Common myeloid progenitor, CD34-positive (primary cell): ENCODE results near the gene MUL1.
"Not testable (repeated sequence)": the region's sequence is repeated elsewhere in the genome, so short reads cannot be mapped to it uniquely, and the experiment has no call there.

Experiments used
- CTCF ChIA-PET: fragments of 350-600 bp; sonication (Branson Sonifier 250); formaldehyde crosslinking; loops from one replicate; lab custom pipeline; 2021; ENCODE audit warnings: antibody characterized with exemption; lab: Charles Lee
- POLR2A ChIA-PET: fragments of 350-600 bp; sonication (Branson Sonifier 250); formaldehyde crosslinking; loops from one replicate; lab custom pipeline; 2021; ENCODE audit warnings: antibody characterized with exemption; lab: Charles Lee
- DNase-seq, 3 donors: peaks; one replicate each; pipeline versions ENCODE4 v3.0.0 to v3.0.0-alpha.2; 2013
- H3K27ac ChIP-seq, 2 experiments: 1 replicate in 1 of 2; 2 replicates in 1 of 2; pipeline ENCODE4 v1.7.0; 2013; ENCODE audit warnings: inconsistent platforms in 2 of 2, low read length in 2 of 2, mild to moderate bottlenecking in 2 of 2, low read depth in 1 of 2, moderate library complexity in 1 of 2; ENCODE audit not compliant: severe bottlenecking in 2 of 2, insufficient read depth in 1 of 2, poor library complexity in 1 of 2
- H3K27me3 ChIP-seq, 5 experiments: replicated peaks in 2 of 5; 1 replicate in 3 of 5; 2 replicates in 2 of 5; pipeline versions ENCODE4 v1.6.1 to v1.7.0; 2013; ENCODE audit warnings: low read length in 4 of 5, mild to moderate bottlenecking in 2 of 5, moderate library complexity in 2 of 5, inconsistent platforms in 1 of 5; ENCODE audit not compliant: insufficient read depth in 5 of 5, control insufficient read depth in 4 of 5
- H3K36me3 ChIP-seq, 4 experiments: 1 replicate in 2 of 4; 2 replicates in 2 of 4; pipeline versions ENCODE4 v1.6.1 to v1.7.0; 2013; ENCODE audit warnings: low read length in 3 of 4, control low read depth in 1 of 4, mild to moderate bottlenecking in 1 of 4; ENCODE audit not compliant: control insufficient read depth in 4 of 4, insufficient read depth in 4 of 4
- H3K4me1 ChIP-seq, 4 experiments: 1 replicate in 3 of 4; 2 replicates in 1 of 4; pipeline versions ENCODE4 v1.6.1 to v1.7.1; 2013; ENCODE audit warnings: low read length in 3 of 4, mild to moderate bottlenecking in 3 of 4, control low read depth in 1 of 4, inconsistent platforms in 1 of 4, moderate library complexity in 1 of 4; ENCODE audit not compliant: control insufficient read depth in 4 of 4, insufficient read depth in 4 of 4; ENCODE audit errors: control extremely low read depth in 1 of 4
- H3K4me3 ChIP-seq, 7 experiments: 1 replicate in 4 of 7; 2 replicates in 3 of 7; pipeline versions ENCODE4 v1.5.1 to v1.7.0; 2013; ENCODE audit warnings: mild to moderate bottlenecking in 7 of 7, low read length in 6 of 7, moderate library complexity in 6 of 7, inconsistent platforms in 2 of 7, low read depth in 2 of 7, control low read depth in 1 of 7; ENCODE audit not compliant: insufficient read depth in 4 of 7, control insufficient read depth in 1 of 7; ENCODE audit errors: extremely low read depth in 1 of 7
- H3K9me3 ChIP-seq, 5 experiments: 1 replicate in 4 of 5; 2 replicates in 1 of 5; pipeline versions ENCODE4 v1.6.1 to v1.7.1; 2013; ENCODE audit warnings: low read length in 4 of 5, mild to moderate bottlenecking in 2 of 5, inconsistent platforms in 1 of 5, low read depth in 1 of 5, moderate library complexity in 1 of 5; ENCODE audit not compliant: control insufficient read depth in 4 of 5, insufficient read depth in 2 of 5; ENCODE audit errors: control extremely low read depth in 1 of 5
- WGBS: methylation state at CpG from one replicate; pipeline ENCODE4 v1.1.5; 2013; ENCODE audit not compliant: insufficient coverage; 5-methylcytosine and 5-hydroxymethylcytosine counted together

The MUL1 gene

GRCh38 chr1:20530901-20531300, 22.9 kb upstream of the MUL1 start:
- POLR2A ChIA-PET, result no interaction called here
- peak in 2 of 3 donors; percentile 33 to 38 for DNase-seq

GRCh38 chr1:20530306-20530705, 22.4 kb upstream of the MUL1 start:
- ChIA-PET CTCF (no interaction called here), POLR2A (no interaction called here)
- Histone ChIP-seq H3K36me3 (no peaks in the 10 kb centered on the region), H3K9me3 (no peaks in the 10 kb centered on the region), H3K4me3 (no peak overlapping the region), H3K27ac (no peak overlapping the region), H3K4me1 (peaks cover 0 to 15% (median 4%) of the 10 kb centered on the region in 4 experiments), H3K27me3 (peaks cover 0 to 25% (median 6%) of the 10 kb centered on the region in 5 experiments)
- peak; percentile 81 to 93 (median 90) for DNase-seq
- 0% methylated on average over 3 of the region's 8 CpGs for WGBS

More at GRCh38 chr1:20530901-20531300, 22.9 kb upstream of the MUL1 start:
- H3K27me3 ChIP-seq, result peaks cover 0 to 27% (median 11%) of the 10 kb centered on the region in 5 experiments
- WGBS, result 89% methylated on average over 4 of the region's 6 CpGs
- H3K4me1 ChIP-seq, result peaks cover 0 to 15% (median 4%) of the 10 kb centered on the region in 4 experiments
- no peaks in the 10 kb centered on the region for H3K36me3 ChIP-seq
- H3K27ac ChIP-seq, result no peak overlapping the region
- H3K9me3 ChIP-seq, result no peaks in the 10 kb centered on the region
- no peak overlapping the region for H3K4me3 ChIP-seq
- CTCF ChIA-PET, result no interaction called here

GRCh38 chr1:20528221-20528620, 20.3 kb upstream of the MUL1 start:
- Histone ChIP-seq H3K36me3 (no peaks in the 10 kb centered on the region), H3K9me3 (no peaks in the 10 kb centered on the region), H3K27me3 (peaks cover 0 to 17% (median 0%) of the 10 kb centered on the region in 5 experiments), H3K4me3 (no peak overlapping the region), H3K27ac (no peak overlapping the region), H3K4me1 (peaks cover 0 to 15% (median 4%) of the 10 kb centered on the region in 4 experiments)
- ChIA-PET CTCF (no interaction called here), POLR2A (no interaction called here)
- 80% methylated on average over 7 of the region's 7 CpGs for WGBS
- DNase-seq, result no peak

- CTCF ChIA-PET, result interaction anchor here (1.4 to 2.3 kb wide), 4 partner anchors 9 to 115 kb away, joined by 3 to 10 read pairs (median 6); partner anchors contain the start of gene PINK1
- no peaks in the 10 kb centered on the region for H3K36me3 ChIP-seq
- 100% methylated on average over 6 of the region's 6 CpGs for WGBS
Observed at GRCh38 chr1:20526267-20526666, 18.3 kb upstream of the MUL1 start.

GRCh38 chr1:20521960-20522861, 14.3 kb upstream of the MUL1 start:
- peaks cover 0 to 9% (median 3%) of the 10 kb centered on the region in 5 experiments for H3K27me3 ChIP-seq
- H3K4me1 ChIP-seq, result no peaks in the 10 kb centered on the region
- no peak overlapping the region for H3K4me3 ChIP-seq
- H3K27ac ChIP-seq, result no peak overlapping the region
- peak; percentile 79 to 88 (median 84) for DNase-seq
- WGBS, result 13% methylated on average over 10 of the region's 17 CpGs
- H3K36me3 ChIP-seq, result no peaks in the 10 kb centered on the region
- POLR2A ChIA-PET, result no interaction called here
- CTCF ChIA-PET, result interaction anchor here (0.8 to 3.2 kb wide), 10 partner anchors 8 to 123 kb away, joined by 3 to 33 read pairs (median 4); partner anchors contain the start of gene PINK1
- no peaks in the 10 kb centered on the region for H3K9me3 ChIP-seq

More at GRCh38 chr1:20526267-20526666, 18.3 kb upstream of the MUL1 start:
- H3K27ac ChIP-seq, result no peak overlapping the region
- no peak overlapping the region for H3K4me3 ChIP-seq
- H3K9me3 ChIP-seq, result no peaks in the 10 kb centered on the region
- DNase-seq, result no peak
- POLR2A ChIA-PET, result no interaction called here
- H3K4me1 ChIP-seq, result peaks cover 0 to 15% (median 4%) of the 10 kb centered on the region in 4 experiments
- H3K27me3 ChIP-seq, result peaks cover 0 to 18% (median 0%) of the 10 kb centered on the region in 5 experiments

GRCh38 chr1:20519609-20520262, 11.8 kb upstream of the MUL1 start:
- POLR2A ChIA-PET, H3K9me3 ChIP-seq, H3K4me3 ChIP-seq, H3K4me1 ChIP-seq, H3K27ac ChIP-seq, H3K36me3 ChIP-seq, DNase-seq, H3K27me3 ChIP-seq: not testable (repeated sequence)
- 76% methylated on average over 7 of the region's 7 CpGs for WGBS
- CTCF ChIA-PET, result interaction anchor here (0.8 to 1.2 kb wide), 2 partner anchors 113 to 119 kb away, joined by 3 read pairs; no protein-coding TSS in a partner anchor
